HG03095 (cell line): Measurements from ENCODE around the gene HSPA14.
A peak's percentile ranks its signal among the peaks of the same experiment; 100 is the strongest.
"Not testable (repeated sequence)": the region's sequence is repeated elsewhere in the genome, so short reads cannot be mapped to it uniquely, and the experiment has no call there.

Experiments used
- ATAC-seq: cut with Tn5 transposase; IDR thresholded peaks from one replicate; pipeline ENCODE4 v1.9.1; 2021; ENCODE audit warnings: moderate library complexity; ENCODE audit not compliant: unreplicated experiment

The HSPA14 gene

GRCh38 chr10:14879124-14879927, 41.2 kb downstream of the HSPA14 start:
- ATAC-seq, result peak; percentile 9

GRCh38 chr10:14879928-14880193, 41.8 kb downstream of the HSPA14 start:
- ATAC-seq, result no peak

- no peak for ATAC-seq
These were observed 42.1 kb downstream of the HSPA14 start for GRCh38 chr10:14880229-14880628.

GRCh38 chr10:14884082-14884481, 46.0 kb downstream of the HSPA14 start:
- ATAC-seq, result no peak

GRCh38 chr10:14889318-14889717, 51.2 kb downstream of the HSPA14 start:
- no peak for ATAC-seq

- no peak for ATAC-seq
These were observed 53.0 kb downstream of the HSPA14 start for GRCh38 chr10:14891151-14891550.

GRCh38 chr10:14904316-14904732, 66.2 kb downstream of the HSPA14 start:
- ATAC-seq, result no peak

GRCh38 chr10:14904864-14905263, 66.8 kb downstream of the HSPA14 start:
- no peak for ATAC-seq

GRCh38 chr10:14905890-14906289, 67.8 kb downstream of the HSPA14 start:
- ATAC-seq, result no peak

GRCh38 chr10:14906765-14907164, 68.7 kb downstream of the HSPA14 start:
- ATAC-seq, result no peak

- ATAC-seq, result not testable (repeated sequence)
These were observed 69.5 kb downstream of the HSPA14 start for GRCh38 chr10:14907591-14907990.

GRCh38 chr10:14909101-14909500, 71.0 kb downstream of the HSPA14 start:
- ATAC-seq, result no peak

- no peak for ATAC-seq
These were observed 72.8 kb downstream of the HSPA14 start for GRCh38 chr10:14910953-14911352.

GRCh38 chr10:14911801-14912200, 73.7 kb downstream of the HSPA14 start:
- ATAC-seq, result no peak

GRCh38 chr10:14916600-14916999, 78.5 kb downstream of the HSPA14 start:
- no peak for ATAC-seq

- ATAC-seq, result no peak
These were observed 79.7 kb downstream of the HSPA14 start for GRCh38 chr10:14917827-14918226.

- no peak for ATAC-seq
These were observed 80.9 kb downstream of the HSPA14 start for GRCh38 chr10:14918964-14919363.
